ENCODE data around the gene NOC3L.
A peak's percentile ranks its signal among the peaks of the same experiment; 100 is the strongest.
"Not testable (repeated sequence)": the region's sequence is repeated elsewhere in the genome, so short reads cannot be mapped to it uniquely, and the experiment has no call there.

NOC3L gene

GRCh38 chr10:94362360-94363250 lies at the start of gene NOC3L:
TSS of gene NOC3L (minus strand) at chr10:94362939. CDS start at chr10:94362838, 101 bp downstream.
- peak; percentile 96 for DNase-seq (ENCODE audit: low spot score)

GRCh38 chr10:94412449-94412848 lies 49.7 kb upstream of the NOC3L start:
- DNase-seq (ENCODE audit: low spot score) = no peak

GRCh38 chr10:94411304-94411703 lies 48.6 kb upstream of the NOC3L start:
- no peak for DNase-seq (ENCODE audit: low spot score)

- no peak for DNase-seq (ENCODE audit: low spot score)
Observed at GRCh38 chr10:94409021-94409657, 46.4 kb upstream of the NOC3L start.

- no peak for DNase-seq (ENCODE audit: low spot score)
Observed at GRCh38 chr10:94407668-94408067, 44.9 kb upstream of the NOC3L start.

- no peak for DNase-seq (ENCODE audit: low spot score)
Observed at GRCh38 chr10:94405406-94405805, 42.7 kb upstream of the NOC3L start.

GRCh38 chr10:94403380-94404213 lies 40.9 kb upstream of the NOC3L start:
- DNase-seq (ENCODE audit: low spot score) = peak; percentile 76

GRCh38 chr10:94402843-94403379 lies 40.2 kb upstream of the NOC3L start:
- peak; percentile 70 for DNase-seq (ENCODE audit: low spot score)

- DNase-seq (ENCODE audit: low spot score) = peak; percentile 95
Observed at GRCh38 chr10:94402204-94402842, 39.6 kb upstream of the NOC3L start, which contains the start of gene TBC1D12. TSS of gene TBC1D12 (plus strand) at chr10:94402541. CDS start at chr10:94402614, 73 bp downstream.

- no peak for DNase-seq (ENCODE audit: low spot score)
Observed at GRCh38 chr10:94398762-94399161, 36.0 kb upstream of the NOC3L start.

GRCh38 chr10:94397549-94398370 lies 35.0 kb upstream of the NOC3L start:
- no peak for DNase-seq (ENCODE audit: low spot score)

- DNase-seq (ENCODE audit: low spot score) = not testable (repeated sequence)
Observed at GRCh38 chr10:94392117-94392516, 29.4 kb upstream of the NOC3L start.

- DNase-seq (ENCODE audit: low spot score) = not testable (repeated sequence)
Observed at GRCh38 chr10:94385733-94386132, 23.0 kb upstream of the NOC3L start.

GRCh38 chr10:94383530-94383929 lies 20.8 kb upstream of the NOC3L start:
- DNase-seq (ENCODE audit: low spot score) = no peak

- no peak for DNase-seq (ENCODE audit: low spot score)
Observed at GRCh38 chr10:94376865-94377264, 14.1 kb upstream of the NOC3L start.

GRCh38 chr10:94375374-94375773 lies 12.6 kb upstream of the NOC3L start:
- DNase-seq (ENCODE audit: low spot score) = no peak

- no peak for DNase-seq (ENCODE audit: low spot score)
Observed at GRCh38 chr10:94370501-94370900, 7.8 kb upstream of the NOC3L start.

- no peak for DNase-seq (ENCODE audit: low spot score)
Observed at GRCh38 chr10:94366382-94366781, 3.6 kb upstream of the NOC3L start.

GRCh38 chr10:94364482-94364881 lies 1.7 kb upstream of the NOC3L start:
- no peak for DNase-seq (ENCODE audit: low spot score)

GRCh38 chr10:94363251-94363565 lies 469 bp upstream of the NOC3L start:
- no peak for DNase-seq (ENCODE audit: low spot score)

Measured in left forelimb (tissue), 1 donor.